WTC11 (cell line): ENCODE results near the gene ZBTB7C. TPM values are rescaled to one million over a fixed set of nuclear protein-coding genes. Genes with fewer than 3 reads are reported as not detected.

Source experiments
- ATAC-seq: fragments of 200-7000 bp; cut with Tn5 transposase; 2 replicates; pipeline ENCODE4 v1.10.0; 2021; ENCODE audit warnings: mild to moderate bottlenecking, moderate library complexity
- CTCF ChIA-PET: fragments of 300-600 bp; sonication (Branson Sonifier 250); formaldehyde crosslinking; loops from one replicate; lab custom pipeline; 2021; ENCODE audit warnings: antibody characterized with exemption; lab: Charles Lee
- POLR2A ChIA-PET: fragments of 350-600 bp; sonication (Branson Sonifier 250); formaldehyde crosslinking; loops from one replicate; lab custom pipeline; 2021; ENCODE audit warnings: antibody characterized with exemption; lab: Charles Lee
- DNase-seq: peaks from one replicate; pipeline ENCODE4 v3.0.0; 2021; ENCODE audit warnings: low spot score
- H3K27ac Mint-ChIP-seq: 2 replicates; pipeline ENCODE4 v1.8.0; 2021; ENCODE audit warnings: mixed read lengths
- H3K27me3 Mint-ChIP-seq: 2 replicates; pipeline ENCODE4 v1.8.0; 2021; ENCODE audit warnings: low read depth, mild to moderate bottlenecking, moderate library complexity, mixed read lengths
- H3K36me3 Mint-ChIP-seq: 2 replicates; pipeline ENCODE4 v1.8.0; 2021; ENCODE audit warnings: mixed read lengths
- H3K4me1 Mint-ChIP-seq: 2 replicates; pipeline ENCODE4 v1.8.0; 2022; ENCODE audit warnings: mixed read lengths
- H3K4me3 Mint-ChIP-seq: 2 replicates; pipeline ENCODE4 v1.8.0; 2021; ENCODE audit warnings: mild to moderate bottlenecking, moderate library complexity, mixed read lengths
- H3K9me3 Mint-ChIP-seq: 2 replicates; pipeline ENCODE4 v1.8.0; 2021; ENCODE audit warnings: mixed read lengths
- AFF4 ChIP-seq: sonication (generic); formaldehyde crosslinking; IDR thresholded peaks from 2 replicates; pipeline ENCODE4 v1.8.1; 2023; ENCODE audit warnings: mild to moderate bottlenecking, missing genetic modification reagents, borderline replicate concordance
- ATF2 ChIP-seq: sonication (generic); formaldehyde crosslinking; IDR thresholded peaks from 2 replicates; pipeline ENCODE4 v1.8.1; 2022; ENCODE audit warnings: low read depth, missing genetic modification reagents, borderline replicate concordance
- CDX4 ChIP-seq: fragments of 250-450 bp; sonication (Bioruptor Pico); IDR thresholded peaks from 2 replicates; pipeline ENCODE4 v1.9.0; 2021; ENCODE audit warnings: moderate library complexity, mild to moderate bottlenecking, inconsistent platforms, borderline replicate concordance
- FOXJ3 ChIP-seq: sonication (generic); formaldehyde crosslinking; IDR thresholded peaks from 2 replicates; pipeline ENCODE4 v1.9.0; 2021; ENCODE audit warnings: missing genetic modification reagents, mild to moderate bottlenecking, borderline replicate concordance
- FOXP1 ChIP-seq: sonication (generic); formaldehyde crosslinking; IDR thresholded peaks from 2 replicates; pipeline ENCODE4 v1.8.0; 2022; ENCODE audit warnings: missing genetic modification reagents, mild to moderate bottlenecking, moderate library complexity, borderline replicate concordance
- IRF2 ChIP-seq: sonication (generic); formaldehyde crosslinking; IDR thresholded peaks from 2 replicates; pipeline ENCODE4 v1.8.0; 2022; ENCODE audit warnings: low read depth, missing genetic modification reagents, borderline replicate concordance
- NFE2L1 ChIP-seq: sonication (generic); formaldehyde crosslinking; IDR thresholded peaks from 2 replicates; pipeline ENCODE4 v1.8.1; 2023; ENCODE audit warnings: missing genetic modification reagents
- NR2C2 ChIP-seq: sonication (generic); formaldehyde crosslinking; IDR thresholded peaks from 2 replicates; pipeline ENCODE4 v1.8.0; 2022; ENCODE audit warnings: mild to moderate bottlenecking, missing genetic modification reagents
- NR3C1 ChIP-seq: sonication (generic); formaldehyde crosslinking; conservative IDR thresholded peaks from 2 replicates; pipeline ENCODE4 v1.8.1; 2023; ENCODE audit warnings: low read depth, mild to moderate bottlenecking, missing genetic modification reagents
- RORB ChIP-seq: fragments of 250-450 bp; sonication (Bioruptor Pico); IDR thresholded peaks from 2 replicates; pipeline ENCODE4 v1.9.0; 2021; ENCODE audit warnings: mild to moderate bottlenecking
- SOX15 ChIP-seq: fragments of 250-450 bp; sonication (Bioruptor Pico); IDR thresholded peaks from 2 replicates; pipeline ENCODE4 v1.9.0; 2021; ENCODE audit warnings: mild to moderate bottlenecking
- TEAD1 ChIP-seq: sonication (generic); formaldehyde crosslinking; IDR thresholded peaks from 2 replicates; pipeline ENCODE4 v1.8.0; 2022; ENCODE audit warnings: mild to moderate bottlenecking, missing genetic modification reagents
- TEAD4 ChIP-seq: sonication (generic); formaldehyde crosslinking; IDR thresholded peaks from 2 replicates; pipeline ENCODE4 v1.8.0; 2022; ENCODE audit warnings: mild to moderate bottlenecking, missing genetic modification reagents
- USF2 ChIP-seq: sonication (generic); formaldehyde crosslinking; IDR thresholded peaks from 2 replicates; pipeline ENCODE4 v1.8.1; 2023; ENCODE audit warnings: mild to moderate bottlenecking, missing genetic modification reagents, moderate library complexity
- ZNF317 ChIP-seq: sonication (generic); formaldehyde crosslinking; IDR thresholded peaks from 2 replicates; pipeline ENCODE4 v1.8.1; 2023; ENCODE audit warnings: low read depth, mild to moderate bottlenecking, moderate library complexity, missing genetic modification reagents, borderline replicate concordance
- ZNF416 ChIP-seq: fragments of 250-450 bp; sonication (Bioruptor Pico); IDR thresholded peaks from 2 replicates; pipeline ENCODE4 v1.9.0; 2021; ENCODE audit warnings: mild to moderate bottlenecking, inconsistent platforms
- ZNF671 ChIP-seq: fragments of 250-450 bp; sonication (Bioruptor Pico); IDR thresholded peaks from 2 replicates; pipeline ENCODE4 v1.8.0; 2021; ENCODE audit warnings: mild to moderate bottlenecking
- ZSCAN18 ChIP-seq: fragments of 250-450 bp; sonication (Bioruptor Pico); IDR thresholded peaks from 2 replicates; pipeline ENCODE4 v2.1.2; 2022; ENCODE audit warnings: mild to moderate bottlenecking, moderate library complexity
- total RNA-seq: library from RNA; stranded (reverse); gene quantifications from 3 replicates; pipeline ENCODE4 v1.2.3, GENCODE V29; 2021

The ZBTB7C gene
- total RNA-seq, 1 experiment from 2014 or later = 0.48 TPM

GRCh38 chr18:48317781-48318381, 91.3 kb downstream of the ZBTB7C start:
- Mint-ChIP-seq H3K4me3 (no peak overlapping the region), H3K9me3 (0 out of 2 replicates have a peak, but pooled peaks cover 5% of the 10 kb centered on the region), H3K4me1 (peaks cover 24% of the 10 kb centered on the region), H3K27ac (no peak overlapping the region), H3K36me3 (no peaks in the 10 kb centered on the region), H3K27me3 (peaks cover 2% of the 10 kb centered on the region)
- TF ChIP-seq NFE2L1 (CRISPR knock-in tag) = no peak
- no peak for TF ChIP-seq NR2C2
- TF ChIP-seq FOXP1 (CRISPR knock-in tag) = no peak
- TF ChIP-seq RORB (CRISPR knock-in tag) = no peak
- no peak for TF ChIP-seq ZNF671 (CRISPR knock-in tag)
- no peak for TF ChIP-seq AFF4 (CRISPR knock-in tag)
- no peak for TF ChIP-seq SOX15 (CRISPR knock-in tag)
- TF ChIP-seq USF2 (CRISPR knock-in tag) = no peak
- TF ChIP-seq ATF2 (CRISPR knock-in tag) = no peak
- no peak for TF ChIP-seq CDX4 (CRISPR knock-in tag)
- TF ChIP-seq ZNF317 (CRISPR knock-in tag) = no peak
- TF ChIP-seq IRF2 (CRISPR knock-in tag) = no peak
- no peak for TF ChIP-seq FOXJ3 (CRISPR knock-in tag)
- no peak for TF ChIP-seq ZSCAN18
- TF ChIP-seq ZNF416 = no peak
- TF ChIP-seq NR3C1 (CRISPR knock-in tag) = no peak
- no peak for TF ChIP-seq TEAD4 (CRISPR knock-in tag)
- TF ChIP-seq TEAD1 (CRISPR knock-in tag) = no peak
- no peak for DNase-seq
- CTCF ChIA-PET = interaction anchor here (0.6 to 2.7 kb wide), 15 partner anchors 12 to 310 kb away, joined by 3 to 20 read pairs (median 3); no protein-coding TSS in a partner anchor
- no peak for ATAC-seq
- POLR2A ChIA-PET = interaction anchor here (0.9 kb wide), 1 partner anchor 95 kb away, joined by 3 read pairs; no protein-coding TSS in a partner anchor
